Measurements from ENCODE around the gene TTC7B. TPM values are rescaled to one million over a fixed set of nuclear protein-coding genes. Genes with fewer than 3 reads are reported as not detected.

Gene TTC7B
- total and polyA plus RNA-seq, 2 donors (not counting 1 experiment from before 2014, with no cell fraction given), result 0.36 to 3.2 TPM

- Histone ChIP-seq H3K27me3 (replicated peaks in 1 of 4; ENCODE audit: control extremely low read depth in 1 of 4, control insufficient read depth in 3 of 4, insufficient read depth in 4 of 4, low read length in 3 of 4) (no peaks in the 10 kb centered on the region), H4K20me1 (ENCODE audit: control insufficient read depth, insufficient read depth, low read length, poor library complexity, severe bottlenecking) (no peaks in the 10 kb centered on the region), H3K4me1 (ENCODE audit: control insufficient read depth in 2 of 2, insufficient read depth in 2 of 2, low read length in 2 of 2) (no peaks in the 10 kb centered on the region), H3K36me3 (replicated peaks in 1 of 2; ENCODE audit: control extremely low read depth in 1 of 2, control insufficient read depth in 1 of 2, extremely low read depth in 1 of 2, insufficient read depth in 2 of 2, low read length in 1 of 2) (no peaks in the 10 kb centered on the region), H3K9ac (ENCODE audit: low read length) (no peak overlapping the region), H3K27ac (ENCODE audit: low read length in 2 of 2) (no peak overlapping the region), H3K79me2 (ENCODE audit: control insufficient read depth, insufficient read depth, low read length) (no peaks in the 10 kb centered on the region), H3K4me3 (ENCODE audit: control extremely low read depth in 1 of 5, extremely low read depth in 1 of 5, insufficient read depth in 1 of 5, low read depth in 2 of 5, low read length in 4 of 5) (no peak overlapping the region), H3K9me3 (ENCODE audit: control extremely low read depth in 1 of 3, control insufficient read depth in 2 of 3, insufficient read depth in 1 of 3, low read length in 2 of 3) (peaks cover 0 to 9% (median 0%) of the 10 kb centered on the region in 3 donors), H2AFZ (ENCODE audit: insufficient read depth, low read depth, low read length, poor library complexity, severe bottlenecking) (no peak overlapping the region), H3K4me2 (replicated peaks; ENCODE audit: low read depth, low read length, poor library complexity, severe bottlenecking) (no peak overlapping the region)
- Mint-ChIP-seq H3K9me3 (ENCODE audit: insufficient read depth) (no peaks in the 10 kb centered on the region), H3K27me3 (no peaks in the 10 kb centered on the region), H3K27ac (no peak overlapping the region), H3K4me1 (no peaks in the 10 kb centered on the region), H3K4me3 (no peak overlapping the region)
- 90% methylated on average over 2 of the region's 9 CpGs for WGBS (ENCODE audit: insufficient coverage)
- intact Hi-C loops (cut with micrococcal nuclease), result no loop called here
- DNase-seq, result no peak
- CTCF ChIA-PET, result no interaction called here
- no peak for ATAC-seq (ENCODE audit: low read depth)
- TF ChIP-seq EZH2 (IDR thresholded peaks at IDR 0.05; ENCODE audit: borderline replicate concordance, insufficient read depth, low read depth, low read length, poor library complexity, severe bottlenecking) (no peak), CTCF (IDR thresholded peaks at IDR 0.05) (no peak)
- POLR2A ChIA-PET, result no interaction called here
Measured at GRCh38 chr14:90546767-90547166, 269.5 kb downstream of the TTC7B start.

- Mint-ChIP-seq H3K27ac (no peak overlapping the region), H3K4me3 (no peak overlapping the region), H3K9me3 (ENCODE audit: insufficient read depth) (no peaks in the 10 kb centered on the region), H3K27me3 (no peaks in the 10 kb centered on the region), H3K4me1 (no peaks in the 10 kb centered on the region)
- no peak for DNase-seq
- Histone ChIP-seq H3K9me3 (ENCODE audit: control extremely low read depth in 1 of 3, control insufficient read depth in 2 of 3, insufficient read depth in 1 of 3, low read length in 2 of 3) (peaks cover 0 to 9% (median 0%) of the 10 kb centered on the region in 3 donors), H3K27me3 (replicated peaks in 1 of 4; ENCODE audit: control extremely low read depth in 1 of 4, control insufficient read depth in 3 of 4, insufficient read depth in 4 of 4, low read length in 3 of 4) (no peaks in the 10 kb centered on the region), H4K20me1 (ENCODE audit: control insufficient read depth, insufficient read depth, low read length, poor library complexity, severe bottlenecking) (no peaks in the 10 kb centered on the region), H3K9ac (ENCODE audit: low read length) (no peak overlapping the region), H3K36me3 (replicated peaks in 1 of 2; ENCODE audit: control extremely low read depth in 1 of 2, control insufficient read depth in 1 of 2, extremely low read depth in 1 of 2, insufficient read depth in 2 of 2, low read length in 1 of 2) (no peaks in the 10 kb centered on the region), H3K4me1 (ENCODE audit: control insufficient read depth in 2 of 2, insufficient read depth in 2 of 2, low read length in 2 of 2) (no peaks in the 10 kb centered on the region), H3K4me3 (ENCODE audit: control extremely low read depth in 1 of 5, extremely low read depth in 1 of 5, insufficient read depth in 1 of 5, low read depth in 2 of 5, low read length in 4 of 5) (no peak overlapping the region), H2AFZ (ENCODE audit: insufficient read depth, low read depth, low read length, poor library complexity, severe bottlenecking) (no peak overlapping the region), H3K4me2 (replicated peaks; ENCODE audit: low read depth, low read length, poor library complexity, severe bottlenecking) (no peak overlapping the region), H3K79me2 (ENCODE audit: control insufficient read depth, insufficient read depth, low read length) (no peaks in the 10 kb centered on the region), H3K27ac (ENCODE audit: low read length in 2 of 2) (no peak overlapping the region)
- 93% methylated on average over 10 of the region's 10 CpGs for WGBS (ENCODE audit: insufficient coverage)
- ChIA-PET POLR2A (no interaction called here), CTCF (no interaction called here)
- TF ChIP-seq EZH2 (IDR thresholded peaks at IDR 0.05; ENCODE audit: borderline replicate concordance, insufficient read depth, low read depth, low read length, poor library complexity, severe bottlenecking) (no peak), CTCF (IDR thresholded peaks at IDR 0.05) (no peak)
- no peak for ATAC-seq (ENCODE audit: low read depth)
- intact Hi-C loops (cut with micrococcal nuclease), result no loop called here
Measured at GRCh38 chr14:90545966-90546751, 270.1 kb downstream of the TTC7B start.
